ENCODE results near the gene GLOD4. TPM values are rescaled to one million over a fixed set of nuclear protein-coding genes. Genes with fewer than 3 reads are reported as not detected.
A peak's percentile ranks its signal among the peaks of the same experiment; 100 is the strongest.
"Not testable (repeated sequence)": the region's sequence is repeated elsewhere in the genome, so short reads cannot be mapped to it uniquely, and the experiment has no call there.

Gene GLOD4, protein sequence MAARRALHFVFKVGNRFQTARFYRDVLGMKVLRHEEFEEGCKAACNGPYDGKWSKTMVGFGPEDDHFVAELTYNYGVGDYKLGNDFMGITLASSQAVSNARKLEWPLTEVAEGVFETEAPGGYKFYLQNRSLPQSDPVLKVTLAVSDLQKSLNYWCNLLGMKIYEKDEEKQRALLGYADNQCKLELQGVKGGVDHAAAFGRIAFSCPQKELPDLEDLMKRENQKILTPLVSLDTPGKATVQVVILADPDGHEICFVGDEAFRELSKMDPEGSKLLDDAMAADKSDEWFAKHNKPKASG
- total RNA-seq: 10 to 100 TPM; 47.5 to 61.1 (median 59.9) TPM

DNA sequence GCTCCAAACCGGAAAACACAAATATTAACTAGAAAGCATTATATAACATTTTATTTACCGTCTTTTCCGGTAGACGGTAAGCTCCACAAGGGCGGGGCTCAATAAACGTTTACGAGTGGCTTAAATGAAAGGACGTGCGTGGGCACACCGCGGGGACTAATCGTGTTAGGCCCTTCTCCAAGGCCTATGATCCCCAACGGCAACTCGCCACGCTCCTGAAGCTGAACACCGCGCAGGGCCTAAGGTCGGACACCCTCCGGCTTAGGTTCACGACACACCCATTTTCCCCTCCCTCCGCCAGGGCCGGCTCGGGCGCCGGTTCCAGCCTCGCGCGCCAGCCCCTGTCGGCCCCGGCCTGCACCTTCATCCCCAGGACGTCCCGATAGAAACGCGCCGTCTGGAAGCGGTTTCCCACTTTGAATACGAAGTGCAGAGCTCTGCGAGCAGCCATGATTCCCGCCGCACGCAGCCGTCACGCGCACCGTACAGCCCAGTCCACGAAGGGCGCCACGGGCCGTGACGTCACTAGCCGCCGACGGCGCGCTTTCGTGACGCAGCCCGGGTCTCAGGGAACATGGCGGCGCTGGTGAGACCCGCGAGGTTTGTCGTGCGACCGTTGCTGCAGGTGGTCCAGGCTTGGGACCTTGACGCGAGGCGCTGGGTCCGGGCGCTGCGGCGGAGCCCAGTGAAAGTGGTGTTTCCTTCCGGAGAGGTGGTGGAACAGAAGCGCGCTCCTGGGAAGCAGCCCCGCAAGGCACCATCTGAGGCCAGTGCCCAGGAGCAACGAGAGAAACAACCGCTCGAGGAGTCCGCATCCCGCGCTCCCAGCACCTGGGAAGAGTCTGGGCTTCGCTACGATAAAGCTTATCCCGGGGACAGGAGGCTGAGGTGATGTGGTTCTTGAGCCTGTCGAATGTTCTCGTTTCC lies at the start of gene GLOD4, which contains the start of gene MRM3:
Gene GLOD4, minus strand, starts transcription at position 476 of the 927 bp plus-strand sequence. Its CDS starts 25 bp downstream, at position 451.
Gene MRM3, plus strand, starts transcription at position 549 of the 927 bp plus-strand sequence. Its CDS starts 26 bp downstream, at position 575.
- intact Hi-C loops (cut with DNase I; ENCODE audit: low total_unique reads): no loop called here
- TF ChIP-seq, protein P1, sequence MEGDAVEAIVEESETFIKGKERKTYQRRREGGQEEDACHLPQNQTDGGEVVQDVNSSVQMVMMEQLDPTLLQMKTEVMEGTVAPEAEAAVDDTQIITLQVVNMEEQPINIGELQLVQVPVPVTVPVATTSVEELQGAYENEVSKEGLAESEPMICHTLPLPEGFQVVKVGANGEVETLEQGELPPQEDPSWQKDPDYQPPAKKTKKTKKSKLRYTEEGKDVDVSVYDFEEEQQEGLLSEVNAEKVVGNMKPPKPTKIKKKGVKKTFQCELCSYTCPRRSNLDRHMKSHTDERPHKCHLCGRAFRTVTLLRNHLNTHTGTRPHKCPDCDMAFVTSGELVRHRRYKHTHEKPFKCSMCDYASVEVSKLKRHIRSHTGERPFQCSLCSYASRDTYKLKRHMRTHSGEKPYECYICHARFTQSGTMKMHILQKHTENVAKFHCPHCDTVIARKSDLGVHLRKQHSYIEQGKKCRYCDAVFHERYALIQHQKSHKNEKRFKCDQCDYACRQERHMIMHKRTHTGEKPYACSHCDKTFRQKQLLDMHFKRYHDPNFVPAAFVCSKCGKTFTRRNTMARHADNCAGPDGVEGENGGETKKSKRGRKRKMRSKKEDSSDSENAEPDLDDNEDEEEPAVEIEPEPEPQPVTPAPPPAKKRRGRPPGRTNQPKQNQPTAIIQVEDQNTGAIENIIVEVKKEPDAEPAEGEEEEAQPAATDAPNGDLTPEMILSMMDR (IDR thresholded peaks at IDR 0.05): peak; percentile 34 to 51 (median 38)
- peak; percentile 78 for TF ChIP-seq POLR2A (IDR thresholded peaks at IDR 0.05)
- peak; percentile 98 for TF ChIP-seq POLR2AphosphoS5 (IDR thresholded peaks at IDR 0.05)
- DNase-seq (ENCODE audit: low spot score in 2 of 2): peak; percentile 92 to 94

DNA sequence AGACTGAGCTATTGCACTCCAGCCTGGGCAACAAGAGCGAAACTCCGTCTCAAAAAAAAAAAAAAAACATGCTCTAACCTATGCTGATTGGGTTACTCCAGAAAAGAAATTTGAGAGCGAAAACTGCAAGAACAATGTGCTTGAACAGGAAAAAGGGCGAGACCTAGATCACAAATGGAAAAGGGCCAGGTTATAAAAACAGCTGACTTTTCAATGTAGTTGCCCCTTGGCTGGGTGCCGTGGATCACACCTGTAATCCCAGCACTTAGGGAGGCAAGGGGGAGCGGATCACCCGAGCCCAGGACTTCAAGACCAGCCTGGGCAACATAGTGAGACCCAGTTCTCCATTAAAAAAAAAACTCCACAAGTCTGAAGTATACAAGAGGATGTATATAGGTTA lies 48.9 kb upstream of the GLOD4 start:
- Histone ChIP-seq H3K9me3 (no peaks in the 10 kb centered on the region), H3K36me3 (no peaks in the 10 kb centered on the region), H3K4me3 (no peak overlapping the region), H3K27me3 (no peaks in the 10 kb centered on the region), H3K4me1 (no peaks in the 10 kb centered on the region), H3K27ac (no peak overlapping the region)
- DNase-seq (ENCODE audit: low spot score in 2 of 2): no peak
- TF ChIP-seq, protein P1 (IDR thresholded peaks at IDR 0.05): no peak
- TF ChIP-seq POLR2AphosphoS5 (IDR thresholded peaks at IDR 0.05) (no peak), POLR2A (IDR thresholded peaks at IDR 0.05) (no peak)
- intact Hi-C loops (cut with DNase I; ENCODE audit: low total_unique reads): no loop called here

More for the DNA sequence above, at the start of gene GLOD4, which contains the start of gene MRM3:
- Histone ChIP-seq H3K9me3 (no peaks in the 10 kb centered on the region), H3K27ac (peak within 1 kb of the TSS; percentile 88 to 93), H3K4me1 (peaks cover 4 to 18% of the 10 kb centered on the region in 2 donors), H3K27me3 (no peaks in the 10 kb centered on the region), H3K36me3 (no peaks in the 10 kb centered on the region), H3K4me3 (peak within 1 kb of the TSS; percentile 68 to 94 (median 79))

DNA sequence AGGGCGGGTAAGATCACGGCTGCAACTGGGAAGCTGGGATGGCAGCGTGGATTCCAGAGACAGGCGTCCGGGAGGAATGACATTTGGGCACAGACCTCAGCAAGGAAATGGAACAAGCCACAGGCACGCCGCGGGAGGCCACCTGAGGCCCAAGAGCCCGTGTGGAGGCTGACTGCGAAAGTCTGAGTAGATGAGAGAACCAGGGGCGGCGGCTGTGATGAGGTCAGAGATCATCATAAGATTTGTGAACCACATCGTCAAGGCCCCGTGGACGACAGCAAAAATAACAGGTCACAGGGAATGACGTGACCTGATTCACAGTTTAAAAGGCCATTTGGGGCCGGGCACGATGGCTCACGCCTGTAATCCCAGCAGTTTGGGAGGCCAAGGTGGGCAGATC lies 48.3 kb upstream of the GLOD4 start:
- no peaks in the 10 kb centered on the region for H3K4me1 ChIP-seq
- H3K9me3 ChIP-seq: no peaks in the 10 kb centered on the region
- H3K27ac ChIP-seq: no peak overlapping the region
- no peak overlapping the region for H3K4me3 ChIP-seq
- no peaks in the 10 kb centered on the region for H3K36me3 ChIP-seq
- H3K27me3 ChIP-seq: no peaks in the 10 kb centered on the region
- TF ChIP-seq POLR2A (IDR thresholded peaks at IDR 0.05): no peak
- intact Hi-C loops (cut with DNase I; ENCODE audit: low total_unique reads): no loop called here
- no peak for DNase-seq (ENCODE audit: low spot score in 2 of 2)

DNA sequence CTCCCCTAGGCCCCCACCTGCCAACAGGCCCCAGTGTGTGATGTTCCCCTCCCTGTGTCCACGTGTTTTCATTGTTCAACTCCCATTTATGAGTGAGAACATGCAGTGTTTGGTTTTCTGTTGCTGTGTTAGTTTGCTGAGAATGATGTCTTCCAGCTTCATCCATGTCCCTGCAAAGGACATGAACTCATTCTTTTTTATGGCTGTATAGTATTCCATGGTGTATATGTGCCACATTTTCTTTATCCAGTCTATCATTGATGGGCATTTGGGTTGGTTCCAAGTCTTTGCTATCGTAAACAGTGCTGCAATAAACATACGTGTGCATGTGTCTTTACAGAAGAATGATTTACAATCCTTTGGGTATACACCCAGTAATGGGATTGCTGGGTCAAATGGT lies 47.5 kb upstream of the GLOD4 start:
- H3K4me3 ChIP-seq; H3K4me1 ChIP-seq; H3K36me3 ChIP-seq; H3K27me3 ChIP-seq; DNase-seq (ENCODE audit: low spot score in 2 of 2); H3K27ac ChIP-seq; H3K9me3 ChIP-seq; intact Hi-C loops (cut with DNase I; ENCODE audit: low total_unique reads): not testable (repeated sequence)

DNA sequence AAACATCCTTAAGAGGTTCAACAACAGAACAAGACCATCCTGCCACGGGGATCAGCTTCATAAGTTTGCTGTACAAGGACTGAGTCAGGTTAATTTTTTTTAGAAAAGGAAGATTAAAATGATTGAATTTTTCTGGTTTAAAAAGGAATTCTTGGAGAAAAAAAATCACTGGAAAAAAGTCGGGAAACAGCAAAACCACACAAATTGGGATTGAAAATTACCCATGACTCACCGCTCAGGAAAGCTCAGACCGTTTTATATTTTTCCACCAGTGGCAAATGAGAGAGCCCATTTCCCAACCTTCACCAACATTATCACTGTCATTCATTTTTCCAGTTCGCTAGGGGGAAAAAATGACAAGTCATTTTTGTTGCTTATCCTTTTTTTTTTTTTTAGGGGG lies 46.7 kb upstream of the GLOD4 start:
- intact Hi-C loops (cut with DNase I; ENCODE audit: low total_unique reads): no loop called here
- no peaks in the 10 kb centered on the region for H3K4me1 ChIP-seq
- TF ChIP-seq POLR2A (IDR thresholded peaks at IDR 0.05) (no peak), POLR2AphosphoS5 (IDR thresholded peaks at IDR 0.05) (no peak)
- TF ChIP-seq, protein P1 (IDR thresholded peaks at IDR 0.05): no peak
- H3K9me3 ChIP-seq: no peaks in the 10 kb centered on the region
- no peak overlapping the region for H3K27ac ChIP-seq
- H3K36me3 ChIP-seq: no peaks in the 10 kb centered on the region
- no peak overlapping the region for H3K4me3 ChIP-seq
- no peaks in the 10 kb centered on the region for H3K27me3 ChIP-seq
- no peak for DNase-seq (ENCODE audit: low spot score in 2 of 2)

DNA sequence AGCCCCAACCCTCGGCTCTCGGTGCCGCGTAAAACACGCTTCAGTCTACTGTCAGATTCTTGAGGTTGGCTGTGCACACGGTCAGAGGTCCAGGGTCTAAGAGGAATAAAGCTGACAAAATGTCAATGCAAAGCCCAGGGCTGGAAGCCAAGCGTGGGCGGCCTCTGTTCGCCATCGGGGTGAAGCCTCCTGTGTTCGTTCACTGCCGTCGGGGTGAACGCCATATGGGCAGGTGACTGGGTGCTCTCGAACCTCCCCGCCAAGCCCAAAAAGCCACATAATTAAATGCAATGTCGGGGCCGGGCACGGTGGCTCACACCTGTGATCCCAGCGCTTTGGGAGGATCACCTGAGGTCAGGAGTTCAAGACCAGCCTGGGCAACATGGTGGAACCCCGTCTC lies 44.7 kb upstream of the GLOD4 start:
- intact Hi-C loops (cut with DNase I; ENCODE audit: low total_unique reads): no loop called here
- H3K9me3 ChIP-seq: no peaks in the 10 kb centered on the region
- no peak for DNase-seq (ENCODE audit: low spot score in 2 of 2)
- no peak overlapping the region for H3K27ac ChIP-seq
- no peak overlapping the region for H3K4me3 ChIP-seq
- H3K36me3 ChIP-seq: no peaks in the 10 kb centered on the region
- TF ChIP-seq POLR2A (IDR thresholded peaks at IDR 0.05) (no peak), POLR2AphosphoS5 (IDR thresholded peaks at IDR 0.05) (no peak)
- TF ChIP-seq, protein P1 (IDR thresholded peaks at IDR 0.05): no peak
- no peaks in the 10 kb centered on the region for H3K4me1 ChIP-seq
- no peaks in the 10 kb centered on the region for H3K27me3 ChIP-seq
